HG03025 (cell line): Measurements from ENCODE around the gene HTRA2.
"Not testable (repeated sequence)": the region's sequence is repeated elsewhere in the genome, so short reads cannot be mapped to it uniquely, and the experiment has no call there.

ENCODE experiments used
- ATAC-seq: cut with Tn5 transposase; IDR thresholded peaks from one replicate; pipeline ENCODE4 v1.9.1; 2021; ENCODE audit warnings: mild to moderate bottlenecking, moderate library complexity; ENCODE audit not compliant: unreplicated experiment, low FRiP score

The HTRA2 gene

GRCh38 chr2:74529357-74530238 lies at the start of gene HTRA2, which contains the start of gene AUP1:
Gene HTRA2 (plus strand): TSS chr2:74529933. CDS start chr2:74530007, 74 bp downstream.
Gene AUP1 (minus strand): TSS chr2:74529706. CDS start chr2:74529629, 77 bp downstream.
- peak; percentile 75 for ATAC-seq

GRCh38 chr2:74481431-74481830 lies 48.3 kb upstream of the HTRA2 start:
- ATAC-seq, result no peak

GRCh38 chr2:74481961-74482800 lies 47.6 kb upstream of the HTRA2 start:
- peak; percentile 43 for ATAC-seq

- peak; percentile 82 for ATAC-seq
Observed at GRCh38 chr2:74482801-74483674, 46.7 kb upstream of the HTRA2 start, which contains the start of the genes CCDC142 and TTC31. Gene CCDC142 (minus strand): TSS chr2:74482998. CDS start chr2:74482837, 161 bp downstream. Gene TTC31 (plus strand): TSS chr2:74483081. CDS start chr2:74483096, 15 bp downstream.

- not testable (repeated sequence) for ATAC-seq
Observed at GRCh38 chr2:74483675-74484164, 46.0 kb upstream of the HTRA2 start.

GRCh38 chr2:74486141-74486540 lies 43.6 kb upstream of the HTRA2 start:
- no peak for ATAC-seq

- ATAC-seq, result no peak
Observed at GRCh38 chr2:74488643-74489481, 40.9 kb upstream of the HTRA2 start.

- ATAC-seq, result no peak
Observed at GRCh38 chr2:74489906-74490305, 39.8 kb upstream of the HTRA2 start.

- ATAC-seq, result no peak
Observed at GRCh38 chr2:74491648-74492544, 37.8 kb upstream of the HTRA2 start.

- no peak for ATAC-seq
Observed at GRCh38 chr2:74493546-74493945, 36.2 kb upstream of the HTRA2 start.

- ATAC-seq, result no peak
Observed at GRCh38 chr2:74495440-74495839, 34.3 kb upstream of the HTRA2 start.

GRCh38 chr2:74496997-74497776 lies 32.5 kb upstream of the HTRA2 start:
- no peak for ATAC-seq

- ATAC-seq, result no peak
Observed at GRCh38 chr2:74497777-74498499, 31.8 kb upstream of the HTRA2 start.

GRCh38 chr2:74498500-74499266 lies 31.1 kb upstream of the HTRA2 start:
- no peak for ATAC-seq

- no peak for ATAC-seq
Observed at GRCh38 chr2:74499267-74499939, 30.3 kb upstream of the HTRA2 start, which contains the start of gene LBX2. Gene LBX2 (minus strand): TSS chr2:74499603. CDS start chr2:74499537, 66 bp downstream.
